Mucosa of rectum (tissue), 2 donors: ENCODE measurements around the gene PIAS1.
"Not testable (repeated sequence)": the region's sequence is repeated elsewhere in the genome, so short reads cannot be mapped to it uniquely, and the experiment has no call there.

Experiments used
- H3K27ac ChIP-seq, 2 donors: one replicate each; pipeline ENCODE4 v1.7.0; 2013; ENCODE audit warnings: inconsistent platforms in 2 of 2, low read depth in 2 of 2, low read length in 2 of 2
- H3K27me3 ChIP-seq, 2 donors: one replicate each; pipeline ENCODE4 v1.7.0; 2013; ENCODE audit warnings: low read length in 2 of 2; ENCODE audit not compliant: control insufficient read depth in 2 of 2, insufficient read depth in 2 of 2
- H3K36me3 ChIP-seq, 2 donors: one replicate each; pipeline ENCODE4 v1.7.0; 2013; ENCODE audit warnings: low read length in 2 of 2; ENCODE audit not compliant: control insufficient read depth in 2 of 2, insufficient read depth in 2 of 2
- H3K4me1 ChIP-seq, 2 donors: one replicate each; pipeline ENCODE4 v1.7.0; 2013; ENCODE audit warnings: low read length in 2 of 2, mild to moderate bottlenecking in 1 of 2; ENCODE audit not compliant: control insufficient read depth in 2 of 2, insufficient read depth in 2 of 2
- H3K4me3 ChIP-seq, 2 donors: one replicate each; pipeline ENCODE4 v1.7.0; 2013; ENCODE audit warnings: low read length in 2 of 2
- H3K9ac ChIP-seq, 2 donors: one replicate each; pipeline ENCODE4 v1.7.0; 2013; ENCODE audit warnings: low read length in 2 of 2, low read depth in 1 of 2, mild to moderate bottlenecking in 1 of 2
- H3K9me3 ChIP-seq, 2 donors: one replicate each; pipeline ENCODE4 v1.7.0; 2013; ENCODE audit warnings: low read length in 2 of 2; ENCODE audit not compliant: control insufficient read depth in 2 of 2
- donor health status: healthy.
- donor health status: Normal muscosa, but diverticular disease.

Gene PIAS1

DNA sequence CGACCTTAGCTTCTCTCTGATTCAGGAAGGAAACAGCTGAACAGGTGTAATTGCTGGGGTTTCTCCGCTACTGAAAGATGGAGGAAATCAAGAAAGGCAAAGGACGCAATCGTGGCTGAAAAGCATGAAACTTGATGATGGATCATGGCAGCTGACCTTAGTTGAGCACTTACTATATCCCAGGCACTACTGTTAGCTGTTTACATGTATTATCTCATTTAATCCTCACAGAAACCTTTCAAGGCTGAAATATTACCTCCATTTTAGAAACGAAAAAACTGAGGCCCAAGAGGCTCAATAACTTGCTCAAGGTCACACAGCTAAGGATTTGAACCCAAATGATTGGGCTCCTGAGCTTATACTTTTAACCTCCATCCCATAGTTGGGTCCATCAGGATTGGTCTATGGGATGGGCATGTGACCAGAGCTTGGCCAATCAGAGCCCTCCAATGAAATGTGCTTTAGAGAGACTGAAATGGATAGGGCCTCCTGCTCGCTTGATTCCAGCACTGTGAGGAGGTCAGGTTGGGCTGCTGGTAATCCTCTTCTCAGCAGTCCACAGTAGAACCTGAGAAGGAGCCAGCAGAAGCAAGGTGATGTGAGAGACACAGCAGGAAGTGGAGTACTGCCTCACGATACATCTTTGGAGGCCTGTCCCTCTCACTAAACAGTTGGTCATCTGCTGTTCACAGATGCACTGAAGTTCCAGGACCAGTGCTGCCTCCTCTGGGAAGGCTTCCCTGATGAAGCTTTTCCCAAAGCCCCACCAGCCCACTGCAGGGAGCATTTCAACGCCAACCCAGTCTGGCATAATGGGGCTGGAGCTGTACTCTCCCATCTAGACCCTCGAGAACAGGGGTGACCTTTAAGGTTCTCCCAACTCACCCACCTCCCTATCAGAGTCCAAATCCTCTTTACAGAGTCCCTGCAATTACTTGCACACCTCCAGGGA is 165.0 kb downstream of the PIAS1 start:
- no peaks in the 10 kb centered on the region for H3K4me1 ChIP-seq
- H3K27me3 ChIP-seq = no peaks in the 10 kb centered on the region
- H3K36me3 ChIP-seq = peaks cover 3 to 7% of the 10 kb centered on the region in 2 donors
- H3K4me3 ChIP-seq = no peak overlapping the region
- H3K27ac ChIP-seq = no peak overlapping the region
- H3K9me3 ChIP-seq = no peaks in the 10 kb centered on the region
- H3K9ac ChIP-seq = no peak overlapping the region

GRCh38 chr15:68220489-68220888 is 166.4 kb downstream of the PIAS1 start:
- H3K9ac ChIP-seq = no peak overlapping the region
- no peak overlapping the region for H3K4me3 ChIP-seq
- H3K27ac ChIP-seq = no peak overlapping the region
- no peaks in the 10 kb centered on the region for H3K9me3 ChIP-seq
- H3K36me3 ChIP-seq = peaks cover 3 to 7% of the 10 kb centered on the region in 2 donors
- no peaks in the 10 kb centered on the region for H3K4me1 ChIP-seq
- no peaks in the 10 kb centered on the region for H3K27me3 ChIP-seq

DNA sequence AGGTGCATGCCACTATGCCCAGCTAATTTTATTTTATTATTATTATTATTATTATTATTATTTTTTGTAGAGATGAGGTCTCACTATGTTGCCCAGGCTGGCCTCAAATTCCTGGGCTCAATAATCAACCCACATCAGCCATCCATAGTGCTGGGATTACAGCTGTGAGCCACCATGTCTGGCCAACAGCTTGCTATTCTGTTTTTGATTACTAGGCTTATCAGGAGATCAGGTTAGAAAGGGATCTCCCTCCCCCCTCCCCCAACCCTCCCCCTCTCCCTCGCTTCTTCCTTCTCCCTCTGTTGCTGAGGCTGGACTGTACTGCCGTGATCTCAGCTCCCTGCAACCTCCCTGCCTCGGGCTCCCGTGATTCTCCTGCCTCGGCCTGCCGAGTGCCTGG is 166.9 kb downstream of the PIAS1 start:
- H3K27ac ChIP-seq = no peak overlapping the region
- no peaks in the 10 kb centered on the region for H3K27me3 ChIP-seq

GRCh38 chr15:68221530-68222431 is 167.7 kb downstream of the PIAS1 start:
- H3K36me3 ChIP-seq, H3K4me1 ChIP-seq, H3K4me3 ChIP-seq, H3K9ac ChIP-seq, H3K27ac ChIP-seq, H3K27me3 ChIP-seq, H3K9me3 ChIP-seq: not testable (repeated sequence)

More for the DNA sequence above, 166.9 kb downstream of the PIAS1 start:
- H3K36me3 ChIP-seq = peaks cover 3 to 7% of the 10 kb centered on the region in 2 donors
- H3K4me3 ChIP-seq = no peak overlapping the region
- no peaks in the 10 kb centered on the region for H3K4me1 ChIP-seq
- no peak overlapping the region for H3K9ac ChIP-seq
- no peaks in the 10 kb centered on the region for H3K9me3 ChIP-seq

DNA sequence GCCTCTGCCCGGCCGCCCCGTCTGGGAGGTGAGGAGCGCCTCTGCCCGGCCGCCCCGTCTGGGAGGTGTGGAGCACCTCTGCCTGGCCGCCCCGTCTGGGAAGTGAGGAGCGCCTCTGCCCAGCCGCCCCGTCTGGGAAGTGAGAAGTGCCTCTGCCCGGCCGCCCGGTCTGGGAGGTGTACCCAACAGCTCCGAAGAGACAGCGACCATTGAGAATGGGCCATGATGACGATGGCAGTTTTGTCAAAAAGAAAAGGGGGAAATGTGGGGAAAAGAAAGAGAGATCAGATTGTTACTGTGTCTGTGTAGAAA is 168.3 kb downstream of the PIAS1 start:
- H3K4me3 ChIP-seq, H3K9me3 ChIP-seq, H3K4me1 ChIP-seq, H3K27ac ChIP-seq, H3K27me3 ChIP-seq, H3K9ac ChIP-seq, H3K36me3 ChIP-seq: not testable (repeated sequence)

- no peak overlapping the region for H3K9ac ChIP-seq
- H3K27ac ChIP-seq = no peak overlapping the region
- no peaks in the 10 kb centered on the region for H3K27me3 ChIP-seq
- H3K9me3 ChIP-seq = no peaks in the 10 kb centered on the region
- H3K4me1 ChIP-seq = peaks cover 5 to 8% of the 10 kb centered on the region in 2 donors
- no peak overlapping the region for H3K4me3 ChIP-seq
- H3K36me3 ChIP-seq = peaks cover 2 to 3% of the 10 kb centered on the region in 2 donors
Observed at GRCh38 chr15:68223171-68223570, 169.1 kb downstream of the PIAS1 start.

DNA sequence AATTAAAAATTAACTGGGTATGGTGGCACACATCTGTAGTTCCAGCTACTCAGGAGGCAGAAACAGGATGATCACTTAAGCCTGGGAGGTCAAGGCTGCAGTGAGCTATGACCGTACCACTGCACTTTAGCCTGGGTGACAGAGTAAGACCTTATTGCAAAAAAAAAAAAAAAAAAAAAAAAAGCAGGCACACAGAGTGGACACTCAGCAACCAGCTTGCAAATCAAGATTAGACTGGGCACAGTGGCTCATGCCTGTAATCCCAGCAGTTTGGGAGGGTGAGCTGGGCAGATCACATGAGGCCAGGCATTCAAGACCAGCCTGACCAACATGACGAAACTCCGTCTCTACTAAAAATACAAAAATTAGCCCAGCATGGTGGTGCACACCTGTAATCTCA is 170.0 kb downstream of the PIAS1 start:
- Histone ChIP-seq H3K4me3 (no peak overlapping the region), H3K36me3 (peaks cover 0 to 3% of the 10 kb centered on the region in 2 donors), H3K4me1 (peaks cover 11 to 15% of the 10 kb centered on the region in 2 donors), H3K27me3 (no peaks in the 10 kb centered on the region), H3K9me3 (no peaks in the 10 kb centered on the region), H3K9ac (no peak overlapping the region), H3K27ac (no peak overlapping the region)

DNA sequence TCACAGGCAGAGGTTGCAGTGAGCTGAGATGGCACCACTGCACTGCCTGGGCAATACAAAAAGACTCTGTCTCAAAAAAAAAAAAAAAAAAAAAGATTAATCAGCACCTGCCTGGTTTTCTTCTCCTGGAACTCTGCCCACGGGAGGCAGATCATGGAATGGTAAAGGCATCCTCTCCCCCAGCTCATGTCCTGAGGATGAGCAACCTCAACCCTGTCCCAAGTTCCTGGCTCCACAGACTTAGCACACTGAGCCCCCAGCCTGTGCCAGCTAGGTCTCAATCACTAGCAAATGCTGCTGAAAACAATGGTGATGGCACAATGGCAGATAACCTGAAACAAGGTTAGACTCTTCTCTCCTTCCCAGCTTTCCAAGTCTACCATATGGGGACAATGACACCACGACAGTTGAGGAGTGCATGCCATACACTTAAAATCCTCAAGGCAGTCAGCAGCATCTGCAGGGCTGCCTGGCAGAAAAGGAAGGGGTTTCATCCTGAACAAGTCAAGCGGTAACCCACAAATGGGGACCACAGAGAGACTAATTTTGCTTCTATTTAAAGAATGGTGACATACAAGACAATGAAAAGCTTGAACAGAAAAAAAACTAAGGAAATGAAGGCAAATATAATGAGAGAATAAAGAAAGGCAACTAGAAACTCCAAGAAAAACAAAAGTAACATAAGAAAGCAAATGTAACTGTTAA is 170.6 kb downstream of the PIAS1 start:
- H3K4me3 ChIP-seq = no peak overlapping the region

GRCh38 chr15:68225442-68225841 is 171.3 kb downstream of the PIAS1 start:
- not testable (repeated sequence) for H3K36me3 ChIP-seq, H3K27me3 ChIP-seq, H3K4me3 ChIP-seq, H3K9me3 ChIP-seq, H3K9ac ChIP-seq, H3K27ac ChIP-seq
- H3K4me1 ChIP-seq = peaks cover 17 to 22% of the 10 kb centered on the region in 2 donors

More for the DNA sequence above, 170.6 kb downstream of the PIAS1 start:
- no peak overlapping the region for H3K9ac ChIP-seq
- H3K36me3 ChIP-seq = peaks cover 0 to 3% of the 10 kb centered on the region in 2 donors
- peaks cover 11 to 15% of the 10 kb centered on the region in 2 donors for H3K4me1 ChIP-seq
- no peaks in the 10 kb centered on the region for H3K27me3 ChIP-seq
- H3K9me3 ChIP-seq = no peaks in the 10 kb centered on the region
- H3K27ac ChIP-seq = no peak overlapping the region
